ENCODE measurements around the gene SET. TPM values are rescaled to one million over a fixed set of nuclear protein-coding genes. Genes with fewer than 3 reads are reported as not detected.

Gene SET
- total RNA-seq, 1 experiment from 2014 or later = 420 TPM

GRCh38 chr9:128729302-128729701 is 40.3 kb downstream of the SET start:
- DNase-seq (ENCODE audit: low spot score) = no peak

- no peak for DNase-seq (ENCODE audit: low spot score)
Measured at GRCh38 chr9:128729766-128730517, 40.9 kb downstream of the SET start.

GRCh38 chr9:128731093-128731492 is 42.1 kb downstream of the SET start:
- DNase-seq (ENCODE audit: low spot score) = no peak

DNA sequence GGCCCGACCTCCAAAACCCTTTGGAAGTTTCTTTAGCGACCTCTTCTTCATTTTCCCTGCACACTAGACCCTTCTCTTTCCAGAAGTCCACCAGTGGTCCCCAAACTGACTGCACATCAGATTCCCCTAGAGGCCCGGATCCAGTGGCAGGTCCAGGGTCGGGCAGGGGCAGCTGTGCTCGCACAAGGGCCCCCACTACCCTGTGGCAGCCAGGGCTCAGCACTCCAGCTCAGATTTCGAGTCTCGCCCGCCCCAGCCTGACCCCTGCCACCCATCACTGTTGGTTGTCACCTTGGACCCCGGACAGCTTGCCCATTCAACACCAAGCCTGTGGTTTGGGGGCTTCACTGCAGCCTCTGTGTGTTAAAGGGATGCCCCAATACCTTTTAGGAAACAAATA is 42.7 kb downstream of the SET start:
- no peak for DNase-seq (ENCODE audit: low spot score)

GRCh38 chr9:128732576-128732975 is 43.6 kb downstream of the SET start:
- DNase-seq (ENCODE audit: low spot score) = no peak

DNA sequence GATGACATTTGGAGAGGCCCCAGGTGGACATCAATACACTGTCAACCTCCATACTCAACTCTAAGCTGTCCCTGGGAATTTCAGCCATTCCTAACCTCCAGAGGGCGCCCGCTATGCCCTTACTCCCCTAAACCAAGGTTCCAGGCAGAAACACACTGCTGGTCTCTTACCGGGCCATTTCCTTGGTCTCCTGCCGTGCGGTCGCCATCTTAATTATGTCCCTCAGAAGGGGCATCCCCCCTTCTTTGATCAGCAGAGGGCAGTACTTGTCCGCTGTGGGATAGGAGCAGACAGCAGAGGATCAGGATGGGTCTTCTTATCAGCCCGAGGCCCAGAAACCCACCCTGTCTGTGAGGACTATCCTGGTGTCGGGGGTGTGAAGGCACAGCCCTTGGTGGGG is 44.2 kb downstream of the SET start:
- DNase-seq (ENCODE audit: low spot score) = peak; percentile 95

DNA sequence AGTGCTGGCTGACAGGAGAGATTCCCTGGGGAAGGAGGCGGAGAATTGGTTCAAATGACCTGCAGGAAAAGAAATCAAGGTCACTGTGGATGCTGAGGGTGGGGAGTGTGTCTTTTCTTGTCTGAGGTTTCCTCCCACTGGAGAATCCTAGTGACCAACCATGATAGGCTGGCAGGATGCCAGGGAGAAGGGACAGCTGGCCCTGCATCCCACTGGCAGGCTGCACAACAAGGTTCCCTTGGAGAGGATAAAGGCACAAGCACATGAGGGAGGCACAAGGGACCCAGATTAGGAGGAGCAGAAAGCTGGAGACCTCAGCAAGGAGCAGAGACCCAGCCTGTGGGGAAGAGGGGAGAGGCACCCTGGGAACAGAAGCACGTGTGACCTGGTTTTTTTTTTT is 46.4 kb downstream of the SET start:
- DNase-seq (ENCODE audit: low spot score) = no peak

DNA sequence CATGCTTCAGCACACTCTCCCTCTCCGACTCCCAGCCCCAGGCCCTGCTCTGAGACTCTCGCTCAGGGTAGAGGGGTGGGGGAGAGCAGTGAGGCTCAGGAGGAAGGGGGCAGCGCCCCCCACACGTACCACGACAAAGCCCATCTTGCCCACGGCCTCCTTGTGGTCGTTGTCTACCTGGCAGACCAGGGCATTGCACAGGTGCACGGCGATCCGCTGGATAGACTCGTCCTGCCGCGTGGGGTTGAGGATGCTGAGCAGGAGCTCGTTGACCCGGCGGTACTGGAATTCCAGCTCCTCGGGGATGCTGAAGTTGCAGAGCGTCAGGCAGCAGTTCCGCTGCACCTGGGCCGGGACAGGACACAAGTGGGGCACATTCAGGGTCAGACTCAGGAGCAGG is 53.4 kb downstream of the SET start:
- DNase-seq (ENCODE audit: low spot score) = no peak

GRCh38 chr9:128743421-128743820 is 54.4 kb downstream of the SET start:
- no peak for DNase-seq (ENCODE audit: low spot score)

Small RNA genes within 50 kb of the gene (small RNA-seq; reads per million reads assigned to genes)
- gene RF00017 (not detected), gene RN7SL560P (not detected)

Other genes starting within 250 kb of the SET start
- 34.2 and 36.0 TPM in 2 replicates for gene ODF2, start 233.2 kb upstream of the SET start, total RNA-seq (2014; rRNA removed; shearing (Covaris generic))
- 28.4 and 33.9 TPM in 2 replicates for gene GLE1, start 184.5 kb upstream of the SET start, total RNA-seq (2014; rRNA removed; shearing (Covaris generic))
- gene SPTAN1, start 136.6 kb upstream of the SET start, total RNA-seq (2014; rRNA removed; shearing (Covaris generic)) = 192 and 203 TPM in 2 replicates
- 437 and 467 TPM in 2 replicates for gene DYNC2I2, start 32.4 kb upstream of the SET start, total RNA-seq (2014; rRNA removed; shearing (Covaris generic))
- gene PKN3, start 13.3 kb downstream of the SET start, total RNA-seq (2014; rRNA removed; shearing (Covaris generic)) = 17.9 and 18.7 TPM in 2 replicates
- gene ZDHHC12, start 34.9 kb downstream of the SET start, total RNA-seq (2014; rRNA removed; shearing (Covaris generic)) = 160 and 195 TPM in 2 replicates
- gene ZER1, start 82.7 kb downstream of the SET start, total RNA-seq (2014; rRNA removed; shearing (Covaris generic)) = 17.2 and 18.5 TPM in 2 replicates
- gene TBC1D13, start 98.0 kb downstream of the SET start, total RNA-seq (2014; rRNA removed; shearing (Covaris generic)) = 24.0 and 25.4 TPM in 2 replicates
- gene ENDOG, start 129.3 kb downstream of the SET start, total RNA-seq (2014; rRNA removed; shearing (Covaris generic)) = 52.1 and 70.8 TPM in 2 replicates
- gene SPOUT1, start 140.6 kb downstream of the SET start, total RNA-seq (2014; rRNA removed; shearing (Covaris generic)) = 97.6 and 121 TPM in 2 replicates
- 10.4 and 11.8 TPM in 2 replicates for gene KYAT1, start 192.7 kb downstream of the SET start, total RNA-seq (2014; rRNA removed; shearing (Covaris generic))
- 39.5 and 43.2 TPM in 2 replicates for gene LRRC8A, start 192.9 kb downstream of the SET start, total RNA-seq (2014; rRNA removed; shearing (Covaris generic))
- gene PHYHD1, start 231.8 kb downstream of the SET start, total RNA-seq (2014; rRNA removed; shearing (Covaris generic)) = not detected in 2 replicates